ENCODE measurements around the gene SKP2. TPM values are rescaled to one million over a fixed set of nuclear protein-coding genes. Genes with fewer than 3 reads are reported as not detected.
"Not testable (repeated sequence)": the region's sequence is repeated elsewhere in the genome, so short reads cannot be mapped to it uniquely, and the experiment has no call there.

Gene SKP2
- 140 and 150 TPM in 2 replicates for polyA plus RNA-seq (2014; cell fraction: cytosol; rRNA removed)
- polyA plus RNA-seq (2014; cell fraction: nucleus; rRNA removed) = 73.6 and 81.9 TPM in 2 replicates

GRCh38 chr5:36151434-36152323 lies at the start of gene SKP2, which contains the start of gene LMBRD2:
TSS of gene SKP2 (plus strand) at chr5:36152111. CDS start at chr5:36152263, 152 bp downstream.
TSS of gene LMBRD2 (minus strand) at chr5:36151887. CDS start at chr5:36143349, 8,538 bp downstream.
- peak; percentile 98 for DNase-seq (ENCODE audit: low spot score)

GRCh38 chr5:36105819-36106218 lies 46.1 kb upstream of the SKP2 start:
- DNase-seq (ENCODE audit: low spot score) = no peak

- no peak for DNase-seq (ENCODE audit: low spot score)
Measured at GRCh38 chr5:36108758-36109460, 43.0 kb upstream of the SKP2 start.

- DNase-seq (ENCODE audit: low spot score) = no peak
Measured at GRCh38 chr5:36111238-36111637, 40.7 kb upstream of the SKP2 start.

GRCh38 chr5:36125868-36126267 lies 26.0 kb upstream of the SKP2 start:
- no peak for DNase-seq (ENCODE audit: low spot score)

GRCh38 chr5:36128795-36129194 lies 23.1 kb upstream of the SKP2 start:
- no peak for DNase-seq (ENCODE audit: low spot score)

- DNase-seq (ENCODE audit: low spot score) = not testable (repeated sequence)
Measured at GRCh38 chr5:36129666-36130065, 22.2 kb upstream of the SKP2 start.

- not testable (repeated sequence) for DNase-seq (ENCODE audit: low spot score)
Measured at GRCh38 chr5:36133009-36133408, 18.9 kb upstream of the SKP2 start.

- no peak for DNase-seq (ENCODE audit: low spot score)
Measured at GRCh38 chr5:36135988-36136387, 15.9 kb upstream of the SKP2 start.

- no peak for DNase-seq (ENCODE audit: low spot score)
Measured at GRCh38 chr5:36136581-36136980, 15.3 kb upstream of the SKP2 start.

- no peak for DNase-seq (ENCODE audit: low spot score)
Measured at GRCh38 chr5:36138900-36139683, 12.8 kb upstream of the SKP2 start.

- DNase-seq (ENCODE audit: low spot score) = no peak
Measured at GRCh38 chr5:36145311-36145710, 6.6 kb upstream of the SKP2 start.

GRCh38 chr5:36146390-36146789 lies 5.5 kb upstream of the SKP2 start:
- no peak for DNase-seq (ENCODE audit: low spot score)

GRCh38 chr5:36147681-36148080 lies 4.2 kb upstream of the SKP2 start:
- no peak for DNase-seq (ENCODE audit: low spot score)

- peak; percentile 51 for DNase-seq (ENCODE audit: low spot score)
Measured at GRCh38 chr5:36150676-36151433, 1.1 kb upstream of the SKP2 start.

GRCh38 chr5:36152324-36153297 lies 700 bp downstream of the SKP2 start:
- DNase-seq (ENCODE audit: low spot score) = no peak

GRCh38 chr5:36153298-36153677 lies 1.4 kb downstream of the SKP2 start:
- no peak for DNase-seq (ENCODE audit: low spot score)

GRCh38 chr5:36153726-36154125 lies 1.8 kb downstream of the SKP2 start:
- DNase-seq (ENCODE audit: low spot score) = no peak

- DNase-seq (ENCODE audit: low spot score) = no peak
Measured at GRCh38 chr5:36155291-36155690, 3.4 kb downstream of the SKP2 start.

GRCh38 chr5:36156121-36156601 lies 4.2 kb downstream of the SKP2 start:
- peak; percentile 36 for DNase-seq (ENCODE audit: low spot score)
